Heart right ventricle (tissue), 16 donors: ENCODE data around the gene SLC39A3. TPM values are rescaled to one million over a fixed set of nuclear protein-coding genes. Genes with fewer than 3 reads are reported as not detected.

Experiments
- ATAC-seq, 8 donors: fragments of 200-7000 bp; cut with Tn5 transposase; one replicate each; pipeline ENCODE4 v1.9.1; 2020; ENCODE audit warnings: mild to moderate bottlenecking in 8 of 8, moderate library complexity in 8 of 8, moderate number of reproducible peaks in 1 of 8
- DNase-seq, 2 donors: peaks; one replicate each; pipeline ENCODE4 v3.0.0-alpha.2; 2020
- H3K27ac ChIP-seq, 10 donors: fragments of 200-600 bp; sonication (generic) in 2 of 10; one replicate each; pipeline versions ENCODE4 v1.5.0 to v1.8.0; 2020 to 2022; ENCODE audit warnings: mild to moderate bottlenecking in 3 of 10
- H3K27me3 ChIP-seq, 7 donors: fragments of 200-600 bp; one replicate each; pipeline ENCODE4 v1.8.0; 2021 to 2022; ENCODE audit warnings: mild to moderate bottlenecking in 2 of 7
- H3K36me3 ChIP-seq, 9 donors: fragments of 200-600 bp; sonication (generic) in 1 of 9; one replicate each; pipeline versions ENCODE4 v1.5.0 to v1.8.0; 2020 to 2022; ENCODE audit warnings: mild to moderate bottlenecking in 2 of 9
- H3K4me1 ChIP-seq, 9 donors: fragments of 200-600 bp; sonication (generic) in 1 of 9; one replicate each; pipeline versions ENCODE4 v1.5.0 to v1.8.0; 2020 to 2022; ENCODE audit warnings: mild to moderate bottlenecking in 4 of 9
- H3K4me3 ChIP-seq, 10 donors: fragments of 200-600 bp; sonication (generic) in 2 of 10; one replicate each; pipeline versions ENCODE4 v1.5.0 to v1.8.0; 2020 to 2022; ENCODE audit warnings: mild to moderate bottlenecking in 7 of 10, moderate library complexity in 2 of 10
- H3K9me3 ChIP-seq, 11 donors: fragments of 200-600 bp in 10 of 11; sonication (generic) in 2 of 11; one replicate each; pipeline versions ENCODE4 v1.5.0 to v1.8.0; 2013 to 2022; ENCODE audit warnings: mild to moderate bottlenecking in 2 of 11, control low read depth in 1 of 11, moderate library complexity in 1 of 11
- WGBS, 2 donors: extraction: QIAGEN DNeasy Blood & Tissue Kit; methylation state at CpG; one replicate each; pipeline ENCODE4 v1.1.7; 2013; ENCODE audit warnings: inconsistent platforms in 1 of 2; 5-methylcytosine and 5-hydroxymethylcytosine counted together
- intact Hi-C, 10 donors: fragments of 100-400 bp; cut with DNase I; formaldehyde crosslinking; loops; one replicate each; pipeline versions ENCODE4 v1.11.1 to v1.14.2; 2022
- polyA plus RNA-seq, 2 donors: library from polyadenylated mRNA; stranded (reverse); fragments of 200-250 nt; gene quantifications; one replicate each; pipeline ENCODE4 v1.2.3, GENCODE V29; 2013
- total RNA-seq, 10 donors: library from RNA; stranded (reverse); fragmentation: NEBNext Ultra II Directional in 3 of 10; extraction: Animal tissue kit (Norgen Biotek cat#: 25700) in 3 of 10; gene quantifications; one replicate each; pipeline versions ENCODE4 v1.2.1 to v1.2.4, GENCODE V29; 2021 to 2023
- TF ChIP-seq, protein P1 (sequence below), 9 donors: fragments of 200-600 bp; sonication (generic) in 2 of 9; IDR thresholded peaks; one replicate each; pipeline versions ENCODE4 v1.5.0 to v1.8.0; 2021 to 2022; ENCODE audit warnings: antibody characterized with exemption in 9 of 9, mild to moderate bottlenecking in 5 of 9, moderate library complexity in 1 of 9
- donor health status: Arrhythmogenic right ventricular cardiomyopathy.
- donor health status: ischemic (EF 13 %, LVEDD 7.1; RV severe dilation, severe dysfunction).
- donor health status: healthy with polysubstance abuse.
- donor health status: DM: no; HTN: yes; CAD: no.
- donor health status: DM: no; HTN: no; CAD: no.
- donor health status: ischemic (EF 25% LVEDD 6.9; RV normal size, moderate dysfunction).
- donor health status: ischemic (EF 25% LVEDD 5.7; RV mildly dilated, moderate dysfunction).
- donor health status: healthy.
- donor health status: DM: yes; HTN: yes; CAD: no.
- donor health status: Ischemic cardiomyopathy.
- donor health status: ischemic (EF 35%, LVEDD 5.7; RV mildly dilated, moderate dysfunction).
- donor health status: nonischemic (EF 11% LVEDD 7.7; RV severe dilation, severe dysfunction).
- donor health status: DM: yes; HTN: yes; CAD: no.
- donor health status: PGD.
- donor health status: ischemic (EF 29% LVEDD 5.4; RV normal size, mild dysfunction).
- donor health status: nonischemic (EF 23%, LVEDD 6.1; RV moderate dilation, normal function).

The SLC39A3 gene
- total and polyA plus RNA-seq, 12 donors = 16.5 to 66.8 (median 22.2) TPM

DNA sequence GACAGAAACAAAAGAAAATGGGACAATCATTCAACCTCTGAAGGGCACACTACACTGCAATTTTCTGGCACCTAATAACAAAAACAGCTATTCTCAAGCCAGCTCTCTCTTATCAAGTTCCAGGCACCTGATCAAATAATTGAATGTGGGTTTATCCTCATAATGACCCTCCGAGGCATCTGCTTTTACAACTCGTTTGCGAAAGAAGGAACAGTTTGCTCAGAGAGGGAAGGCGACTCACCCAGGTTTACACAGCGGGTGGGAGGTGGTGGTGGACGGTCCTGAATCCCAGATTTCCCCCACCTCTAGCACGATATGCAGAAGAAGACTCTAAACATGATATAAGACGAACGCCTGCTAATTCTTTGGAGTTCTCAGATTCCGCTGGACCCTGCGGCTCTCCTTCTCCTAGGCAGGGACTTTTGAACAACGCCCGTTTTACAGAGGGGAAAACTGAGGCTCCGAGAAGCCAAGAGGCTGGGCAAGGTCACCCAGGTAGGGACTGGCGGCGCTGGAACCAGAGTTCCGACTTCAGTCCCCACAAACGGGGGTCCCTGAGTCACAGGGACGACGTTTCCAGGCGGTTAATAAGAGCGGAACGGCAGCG lies 42.6 kb upstream of the SLC39A3 start:
- Histone ChIP-seq H3K9me3 (no peaks in the 10 kb centered on the region), H3K36me3 (peaks cover 0 to 17% (median 0%) of the 10 kb centered on the region in 9 donors), H3K4me1 (peaks cover 20 to 78% (median 62%) of the 10 kb centered on the region in 9 donors), H3K4me3 (peak overlapping the region; percentile 79 to 100 (median 96)), H3K27me3 (no peaks in the 10 kb centered on the region), H3K27ac (peak overlapping the region; percentile 68 to 100 (median 96))
- ATAC-seq (no peak), DNase-seq (no peak)
- intact Hi-C loops = loop anchor here in 1 of 10 donors (2.0 kb wide), 1 partner anchor 58 kb away; the partner anchor contains the start of gene ZNF555
- TF ChIP-seq, protein P1, sequence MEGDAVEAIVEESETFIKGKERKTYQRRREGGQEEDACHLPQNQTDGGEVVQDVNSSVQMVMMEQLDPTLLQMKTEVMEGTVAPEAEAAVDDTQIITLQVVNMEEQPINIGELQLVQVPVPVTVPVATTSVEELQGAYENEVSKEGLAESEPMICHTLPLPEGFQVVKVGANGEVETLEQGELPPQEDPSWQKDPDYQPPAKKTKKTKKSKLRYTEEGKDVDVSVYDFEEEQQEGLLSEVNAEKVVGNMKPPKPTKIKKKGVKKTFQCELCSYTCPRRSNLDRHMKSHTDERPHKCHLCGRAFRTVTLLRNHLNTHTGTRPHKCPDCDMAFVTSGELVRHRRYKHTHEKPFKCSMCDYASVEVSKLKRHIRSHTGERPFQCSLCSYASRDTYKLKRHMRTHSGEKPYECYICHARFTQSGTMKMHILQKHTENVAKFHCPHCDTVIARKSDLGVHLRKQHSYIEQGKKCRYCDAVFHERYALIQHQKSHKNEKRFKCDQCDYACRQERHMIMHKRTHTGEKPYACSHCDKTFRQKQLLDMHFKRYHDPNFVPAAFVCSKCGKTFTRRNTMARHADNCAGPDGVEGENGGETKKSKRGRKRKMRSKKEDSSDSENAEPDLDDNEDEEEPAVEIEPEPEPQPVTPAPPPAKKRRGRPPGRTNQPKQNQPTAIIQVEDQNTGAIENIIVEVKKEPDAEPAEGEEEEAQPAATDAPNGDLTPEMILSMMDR (IDR thresholded peaks at IDR 0.05) = no peak
- WGBS, 2 donors = 2 to 3% methylated on average over 24 of the region's 24 CpGs

- Histone ChIP-seq H3K27ac (peak overlapping the region in 2 of 10 donors; percentile 98 to 99), H3K27me3 (no peaks in the 10 kb centered on the region), H3K9me3 (no peaks in the 10 kb centered on the region), H3K4me1 (peaks cover 21 to 89% (median 66%) of the 10 kb centered on the region in 9 donors), H3K36me3 (peaks cover 0 to 25% (median 0%) of the 10 kb centered on the region in 9 donors), H3K4me3 (no peak overlapping the region)
- DNase-seq (no peak), ATAC-seq (no peak)
- 86 to 89% methylated on average over 7 of the region's 7 CpGs for WGBS, 2 donors
- TF ChIP-seq, protein P1 (IDR thresholded peaks at IDR 0.05) = no peak
- intact Hi-C loops = no loop called here
These were observed 40.5 kb upstream of the SLC39A3 start for GRCh38 chr19:2780284-2780683.

GRCh38 chr19:2779121-2779740 lies 39.4 kb upstream of the SLC39A3 start:
- 66% methylated on average over 14 of the region's 14 CpGs for WGBS, 2 donors
- Histone ChIP-seq H3K9me3 (no peaks in the 10 kb centered on the region), H3K27ac (peak overlapping the region in 5 of 10 donors; percentile 23 to 60 (median 28)), H3K4me1 (peaks cover 28 to 91% (median 70%) of the 10 kb centered on the region in 9 donors), H3K4me3 (no peak overlapping the region), H3K36me3 (peaks cover 0 to 25% (median 0%) of the 10 kb centered on the region in 9 donors), H3K27me3 (no peaks in the 10 kb centered on the region)
- ATAC-seq = no peak
- no peak for DNase-seq
- intact Hi-C loops = no loop called here
- TF ChIP-seq, protein P1 (IDR thresholded peaks at IDR 0.05) = no peak

DNA sequence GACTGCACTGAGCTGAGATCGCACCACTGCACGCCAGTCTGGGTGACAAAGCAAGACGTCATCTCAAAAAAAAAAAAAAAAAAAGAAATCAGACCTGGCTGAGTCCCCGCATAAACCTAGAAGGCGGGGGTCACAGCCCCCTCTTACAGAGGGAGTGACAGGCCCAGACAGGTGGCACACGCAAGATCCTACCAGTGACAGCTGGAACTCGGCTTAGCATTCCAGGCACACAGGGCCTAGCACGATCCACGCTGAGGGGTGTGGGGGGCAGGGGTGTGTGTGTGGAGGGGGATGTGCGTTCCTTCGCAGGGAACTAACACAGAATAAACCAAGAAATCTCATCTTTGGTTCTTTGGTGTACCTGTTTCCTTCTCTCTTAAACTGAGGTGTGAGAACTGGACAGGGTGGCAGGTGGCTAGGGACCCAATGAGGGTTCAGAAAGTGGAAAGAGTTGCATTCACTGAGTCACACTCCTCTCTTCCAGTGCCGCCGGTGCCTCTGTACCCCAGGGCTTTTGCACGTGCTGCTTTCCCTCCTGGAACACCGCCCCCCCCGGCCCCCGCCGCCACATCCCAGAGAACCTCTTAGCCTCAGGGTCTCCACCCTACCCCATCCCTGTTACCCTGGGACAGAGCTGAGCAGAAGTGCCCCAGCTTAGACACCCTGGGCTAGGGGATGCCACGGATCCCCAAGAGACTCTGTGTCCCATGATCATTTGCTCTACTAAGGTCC lies 38.3 kb upstream of the SLC39A3 start:
- H3K36me3 ChIP-seq = peaks cover 0 to 25% (median 0%) of the 10 kb centered on the region in 9 donors
- no peaks in the 10 kb centered on the region for H3K27me3 ChIP-seq
- WGBS, 2 donors = 85 to 90% methylated on average over 19 of the region's 19 CpGs
- no peak overlapping the region for H3K4me3 ChIP-seq
- ATAC-seq (no peak), DNase-seq (no peak)
- TF ChIP-seq, protein P1 (IDR thresholded peaks at IDR 0.05) = no peak
- H3K4me1 ChIP-seq = peaks cover 28 to 86% (median 74%) of the 10 kb centered on the region in 9 donors
- H3K27ac ChIP-seq = peak overlapping the region in 2 of 10 donors; percentile 8 to 60
- intact Hi-C loops = no loop called here
- no peaks in the 10 kb centered on the region for H3K9me3 ChIP-seq
